NCI-H2227 (cell line): Measurements from ENCODE around the gene ALOX12.
"Not testable (repeated sequence)": the region's sequence is repeated elsewhere in the genome, so short reads cannot be mapped to it uniquely, and the experiment has no call there.

Experiments
- DNase-seq: peaks from one replicate; lab custom pipeline; 2025; ENCODE audit not compliant: unreplicated experiment; lab: John Stamatoyannopoulos, UW

ALOX12 gene

GRCh38 chr17:6995500-6996255, at the start of gene ALOX12:
ALOX12 (plus strand) TSS chr17:6996049; CDS start chr17:6996118, 69 bp downstream.
- no peak for DNase-seq

GRCh38 chr17:6947745-6948144, 48.1 kb upstream of the ALOX12 start:
- no peak for DNase-seq

- no peak for DNase-seq
Measured at GRCh38 chr17:6948562-6948961, 47.3 kb upstream of the ALOX12 start.

GRCh38 chr17:6948976-6949375, 46.9 kb upstream of the ALOX12 start:
- DNase-seq, result no peak

- not testable (repeated sequence) for DNase-seq
Measured at GRCh38 chr17:6950938-6951337, 44.9 kb upstream of the ALOX12 start.

- DNase-seq, result no peak
Measured at GRCh38 chr17:6953689-6954088, 42.2 kb upstream of the ALOX12 start.

GRCh38 chr17:6959700-6960099, 36.1 kb upstream of the ALOX12 start:
- no peak for DNase-seq

- no peak for DNase-seq
Measured at GRCh38 chr17:6969323-6969726, 26.5 kb upstream of the ALOX12 start.

- DNase-seq, result no peak
Measured at GRCh38 chr17:6970992-6971391, 24.9 kb upstream of the ALOX12 start.

GRCh38 chr17:6979440-6979839, 16.4 kb upstream of the ALOX12 start:
- not testable (repeated sequence) for DNase-seq

- no peak for DNase-seq
Measured at GRCh38 chr17:6981426-6981825, 14.4 kb upstream of the ALOX12 start.

GRCh38 chr17:6985266-6985665, 10.6 kb upstream of the ALOX12 start:
- no peak for DNase-seq

- DNase-seq, result no peak
Measured at GRCh38 chr17:6986676-6987075, 9.2 kb upstream of the ALOX12 start.

GRCh38 chr17:6989779-6990178, 6.1 kb upstream of the ALOX12 start:
- DNase-seq, result no peak

GRCh38 chr17:6993613-6994056, 2.2 kb upstream of the ALOX12 start:
- DNase-seq, result not testable (repeated sequence)

GRCh38 chr17:6994118-6994598, 1.7 kb upstream of the ALOX12 start:
- DNase-seq, result no peak

- no peak for DNase-seq
Measured at GRCh38 chr17:6994666-6995256, 1.1 kb upstream of the ALOX12 start.

- no peak for DNase-seq
Measured at GRCh38 chr17:6996256-6997011, 585 bp downstream of the ALOX12 start.

GRCh38 chr17:6997171-6997570, 1.3 kb downstream of the ALOX12 start:
- DNase-seq, result no peak

- no peak for DNase-seq
Measured at GRCh38 chr17:6998855-6999508, 3.1 kb downstream of the ALOX12 start.

- DNase-seq, result peak; percentile 28
Measured at GRCh38 chr17:7001318-7001961, 5.6 kb downstream of the ALOX12 start.
